ENCODE measurements around the gene TSEN34.

DNA sequence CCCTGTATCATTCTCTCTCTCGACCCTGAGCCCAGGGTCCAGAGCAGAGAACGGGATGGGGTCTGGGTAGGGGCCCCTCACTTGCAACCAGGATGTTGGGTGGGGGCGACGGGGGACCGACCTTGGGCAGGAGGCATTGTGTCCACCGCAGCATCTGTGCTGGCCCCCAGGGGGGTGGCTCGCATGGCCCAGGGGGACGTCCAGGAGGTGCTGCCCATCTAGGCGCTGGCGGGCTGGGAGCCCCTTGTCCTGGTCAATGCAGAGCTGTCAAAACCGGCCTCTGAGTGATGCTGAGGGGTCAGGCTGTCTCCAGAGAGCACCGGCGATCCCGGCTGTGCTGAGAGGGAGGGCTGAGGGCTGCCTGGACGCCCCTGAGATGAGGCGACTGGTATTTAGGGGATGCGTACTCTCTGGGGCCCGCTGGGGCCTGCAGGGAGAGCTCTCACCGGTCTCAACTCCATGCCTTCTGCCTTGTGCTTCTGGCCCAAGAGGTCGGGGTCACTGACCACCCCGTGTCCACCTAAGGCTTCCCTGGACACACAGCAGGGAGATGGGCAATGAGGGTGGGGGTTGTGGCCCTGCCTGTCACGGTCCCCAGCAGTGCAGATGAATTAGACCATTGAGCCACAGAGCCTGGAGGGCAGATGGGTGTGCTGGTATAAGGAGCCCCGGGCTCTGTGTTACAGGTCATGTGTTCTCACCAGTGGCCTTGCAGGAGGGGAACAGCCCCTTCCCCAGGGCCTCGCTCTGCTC, 18.1 kb downstream of the TSEN34 start:
- no peak for TF ChIP-seq EZH2phosphoT487 (conservative IDR thresholded peaks at IDR 0.05; ENCODE audit: low read length)
- TF ChIP-seq, protein P1, sequence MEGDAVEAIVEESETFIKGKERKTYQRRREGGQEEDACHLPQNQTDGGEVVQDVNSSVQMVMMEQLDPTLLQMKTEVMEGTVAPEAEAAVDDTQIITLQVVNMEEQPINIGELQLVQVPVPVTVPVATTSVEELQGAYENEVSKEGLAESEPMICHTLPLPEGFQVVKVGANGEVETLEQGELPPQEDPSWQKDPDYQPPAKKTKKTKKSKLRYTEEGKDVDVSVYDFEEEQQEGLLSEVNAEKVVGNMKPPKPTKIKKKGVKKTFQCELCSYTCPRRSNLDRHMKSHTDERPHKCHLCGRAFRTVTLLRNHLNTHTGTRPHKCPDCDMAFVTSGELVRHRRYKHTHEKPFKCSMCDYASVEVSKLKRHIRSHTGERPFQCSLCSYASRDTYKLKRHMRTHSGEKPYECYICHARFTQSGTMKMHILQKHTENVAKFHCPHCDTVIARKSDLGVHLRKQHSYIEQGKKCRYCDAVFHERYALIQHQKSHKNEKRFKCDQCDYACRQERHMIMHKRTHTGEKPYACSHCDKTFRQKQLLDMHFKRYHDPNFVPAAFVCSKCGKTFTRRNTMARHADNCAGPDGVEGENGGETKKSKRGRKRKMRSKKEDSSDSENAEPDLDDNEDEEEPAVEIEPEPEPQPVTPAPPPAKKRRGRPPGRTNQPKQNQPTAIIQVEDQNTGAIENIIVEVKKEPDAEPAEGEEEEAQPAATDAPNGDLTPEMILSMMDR (IDR thresholded peaks at IDR 0.05; ENCODE audit: insufficient read depth, low read length, poor library complexity, severe bottlenecking), result no peak
